Measurements from ENCODE around the gene RAE1. TPM values are rescaled to one million over a fixed set of nuclear protein-coding genes. Genes with fewer than 3 reads are reported as not detected.

The RAE1 gene
- total and polyA plus RNA-seq, 3 donors from 2014 or later = 111 to 292 (median 157) TPM

DNA sequence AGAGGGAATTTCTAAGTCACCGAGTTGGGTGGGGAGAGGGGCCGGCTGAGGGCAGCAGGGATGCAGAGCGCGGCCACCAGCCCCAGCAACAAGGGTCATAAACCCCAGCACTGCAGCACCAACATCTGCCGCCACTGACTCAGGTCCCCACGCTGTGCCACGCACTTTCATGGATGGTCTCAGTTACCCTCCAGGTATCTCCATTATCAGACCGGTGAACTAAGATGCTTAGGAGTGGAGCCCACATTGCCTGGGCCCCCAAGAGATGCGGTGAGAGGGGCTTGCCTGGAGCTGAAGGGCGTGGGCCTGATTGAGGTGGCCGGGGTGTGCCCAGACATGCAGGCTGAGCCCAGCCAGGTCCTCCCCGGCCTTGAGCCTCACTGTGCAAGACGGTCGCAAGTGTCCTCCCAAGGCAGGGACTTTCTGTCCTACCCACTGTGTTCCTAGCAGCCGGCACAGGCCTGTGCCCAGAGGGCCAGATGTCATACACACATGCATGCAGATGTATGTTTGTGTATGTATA lies 59.4 kb downstream of the RAE1 start:
- TF ChIP-seq POLR2A (IDR thresholded peaks at IDR 0.05) = no peak
- TF ChIP-seq, protein P1, sequence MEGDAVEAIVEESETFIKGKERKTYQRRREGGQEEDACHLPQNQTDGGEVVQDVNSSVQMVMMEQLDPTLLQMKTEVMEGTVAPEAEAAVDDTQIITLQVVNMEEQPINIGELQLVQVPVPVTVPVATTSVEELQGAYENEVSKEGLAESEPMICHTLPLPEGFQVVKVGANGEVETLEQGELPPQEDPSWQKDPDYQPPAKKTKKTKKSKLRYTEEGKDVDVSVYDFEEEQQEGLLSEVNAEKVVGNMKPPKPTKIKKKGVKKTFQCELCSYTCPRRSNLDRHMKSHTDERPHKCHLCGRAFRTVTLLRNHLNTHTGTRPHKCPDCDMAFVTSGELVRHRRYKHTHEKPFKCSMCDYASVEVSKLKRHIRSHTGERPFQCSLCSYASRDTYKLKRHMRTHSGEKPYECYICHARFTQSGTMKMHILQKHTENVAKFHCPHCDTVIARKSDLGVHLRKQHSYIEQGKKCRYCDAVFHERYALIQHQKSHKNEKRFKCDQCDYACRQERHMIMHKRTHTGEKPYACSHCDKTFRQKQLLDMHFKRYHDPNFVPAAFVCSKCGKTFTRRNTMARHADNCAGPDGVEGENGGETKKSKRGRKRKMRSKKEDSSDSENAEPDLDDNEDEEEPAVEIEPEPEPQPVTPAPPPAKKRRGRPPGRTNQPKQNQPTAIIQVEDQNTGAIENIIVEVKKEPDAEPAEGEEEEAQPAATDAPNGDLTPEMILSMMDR (IDR thresholded peaks at IDR 0.05) = no peak
- intact Hi-C loops (cut with DNase I; ENCODE audit: low total_unique reads) = no loop called here
- Histone ChIP-seq H3K27ac (no peak overlapping the region), H3K4me1 (peaks cover 46% of the 10 kb centered on the region), H3K9me3 (no peaks in the 10 kb centered on the region), H3K36me3 (ENCODE audit: low read depth, missing control alignments) (no peaks in the 10 kb centered on the region), H3K27me3 (no peaks in the 10 kb centered on the region), H3K4me3 (no peak overlapping the region)
- DNase-seq = no peak
- WGBS, 2 donors = 64 to 74% methylated on average over 10 to 15 of the region's 15 CpGs

DNA sequence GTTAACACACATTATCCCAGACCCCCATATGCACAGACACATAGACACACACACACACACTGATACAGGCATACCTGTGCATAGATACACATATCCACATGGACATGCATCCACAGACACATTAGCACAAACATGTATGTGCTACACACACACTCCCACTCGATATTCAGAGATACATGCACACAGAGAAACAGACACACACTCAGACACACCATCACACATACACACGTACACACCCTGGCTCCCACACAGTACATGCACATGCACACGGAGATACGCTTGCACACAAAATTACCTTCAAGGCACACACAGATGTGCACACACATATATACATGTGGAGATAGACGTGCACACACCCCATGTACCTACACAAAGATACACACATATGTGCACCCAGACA lies 59.9 kb downstream of the RAE1 start:
- intact Hi-C loops (cut with DNase I; ENCODE audit: low total_unique reads) = no loop called here
- H3K4me1 ChIP-seq = peaks cover 46% of the 10 kb centered on the region
- H3K36me3 ChIP-seq (ENCODE audit: low read depth, missing control alignments) = no peaks in the 10 kb centered on the region
- no peak overlapping the region for H3K4me3 ChIP-seq
- no peaks in the 10 kb centered on the region for H3K27me3 ChIP-seq
- TF ChIP-seq POLR2A (IDR thresholded peaks at IDR 0.05) = no peak
- TF ChIP-seq, protein P1 (IDR thresholded peaks at IDR 0.05) = no peak
- no peak overlapping the region for H3K27ac ChIP-seq
- WGBS, 2 donors = 79% methylated on average over 5 of the region's 5 CpGs
- no peak for DNase-seq
- no peaks in the 10 kb centered on the region for H3K9me3 ChIP-seq

DNA sequence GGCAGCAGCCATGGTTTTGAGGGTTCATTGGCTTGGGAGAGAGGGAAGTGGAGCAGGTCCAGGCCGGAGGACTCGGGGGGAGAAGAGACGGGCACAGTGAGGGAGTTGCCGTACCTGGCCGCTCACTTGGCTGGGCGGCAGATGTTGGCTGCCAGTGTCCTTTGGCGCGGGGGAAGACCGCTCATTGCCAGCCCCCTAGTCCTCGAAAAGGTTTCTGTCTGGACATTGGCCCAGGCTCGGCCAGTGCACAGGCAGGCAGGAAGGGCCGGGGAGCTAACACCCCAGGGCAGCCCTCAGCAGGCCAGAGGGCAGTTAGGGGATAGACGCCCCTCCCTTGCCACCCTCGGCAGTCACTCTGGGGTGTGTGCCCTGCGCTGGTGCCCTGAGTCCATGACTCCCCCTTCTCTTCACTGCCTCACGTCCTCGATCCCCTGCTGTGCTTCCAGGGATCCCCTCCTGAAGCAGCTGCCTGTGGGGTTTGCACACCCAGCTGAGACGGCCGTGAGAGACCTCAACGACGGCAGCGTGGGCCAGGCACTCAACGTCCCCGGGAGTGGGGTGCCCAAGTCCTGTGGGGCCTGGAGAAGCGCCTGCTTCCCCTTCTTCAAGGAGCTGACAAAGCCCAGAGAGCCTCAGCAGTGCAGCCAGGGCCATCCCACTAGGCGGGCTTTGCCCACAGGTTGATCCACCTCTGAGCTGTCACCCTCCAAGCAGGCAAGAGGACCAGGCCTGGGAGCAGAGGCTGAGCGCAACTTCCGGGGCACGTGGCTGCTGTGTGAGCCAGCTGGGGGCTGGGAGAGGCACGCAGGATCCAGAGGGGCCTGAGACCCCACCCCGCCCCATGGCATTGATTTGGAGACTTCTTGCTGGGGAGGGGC lies 60.6 kb downstream of the RAE1 start:
- intact Hi-C loops (cut with DNase I; ENCODE audit: low total_unique reads) = no loop called here
- Histone ChIP-seq H3K27ac (peak overlapping the region in 1 of 2 donors; percentile 10), H3K4me1 (peaks cover 54% of the 10 kb centered on the region), H3K36me3 (ENCODE audit: low read depth, missing control alignments) (no peaks in the 10 kb centered on the region), H3K27me3 (no peaks in the 10 kb centered on the region), H3K9me3 (no peaks in the 10 kb centered on the region), H3K4me3 (no peak overlapping the region)
- TF ChIP-seq POLR2A (IDR thresholded peaks at IDR 0.05) = no peak
- TF ChIP-seq, protein P1 (IDR thresholded peaks at IDR 0.05) = no peak
- 69 to 81% methylated on average over 8 to 31 of the region's 31 CpGs for WGBS, 2 donors
- no peak for DNase-seq

DNA sequence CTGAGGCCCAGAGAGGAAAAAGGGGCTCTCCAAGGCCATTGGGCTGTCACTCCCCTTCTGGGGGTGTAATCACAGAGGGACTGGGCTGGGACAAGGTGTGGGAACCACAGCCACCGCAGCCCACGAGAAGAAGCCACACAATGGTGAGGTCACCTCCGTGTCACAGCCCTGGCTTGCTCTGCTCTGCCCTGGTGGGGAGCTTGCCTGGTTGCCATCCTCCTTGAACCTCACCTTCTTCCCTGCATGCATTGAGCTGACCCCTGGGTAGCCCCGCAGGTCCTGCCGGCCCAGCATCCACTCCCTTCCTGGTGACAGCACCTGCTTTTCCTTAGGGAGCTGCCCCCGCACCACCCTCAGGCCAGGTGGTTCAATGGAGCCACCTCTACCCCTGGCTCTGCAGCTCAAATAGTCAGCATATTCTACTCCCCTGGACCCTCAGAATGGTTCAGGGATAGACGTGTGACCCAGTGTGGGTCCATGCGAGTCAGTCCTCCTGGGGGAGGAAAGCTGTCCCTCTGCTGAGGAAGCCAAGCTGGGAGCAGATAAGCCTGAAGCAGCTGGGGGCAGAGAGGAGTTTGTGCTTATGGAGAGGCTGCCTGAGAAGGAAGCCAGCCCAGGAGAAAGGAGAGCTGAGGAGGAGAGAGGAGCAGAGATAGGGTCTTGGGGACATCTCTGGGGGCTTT lies 61.4 kb downstream of the RAE1 start:
- H3K4me3 ChIP-seq = no peak overlapping the region
- TF ChIP-seq POLR2A (IDR thresholded peaks at IDR 0.05) = no peak
- TF ChIP-seq, protein P1 (IDR thresholded peaks at IDR 0.05) = no peak
- DNase-seq = peak; percentile 68
- no peaks in the 10 kb centered on the region for H3K9me3 ChIP-seq
- WGBS, 2 donors = 67 to 76% methylated on average over 5 to 8 of the region's 8 CpGs
- intact Hi-C loops (cut with DNase I; ENCODE audit: low total_unique reads) = no loop called here
- H3K4me1 ChIP-seq = peaks cover 54% of the 10 kb centered on the region
- no peak overlapping the region for H3K27ac ChIP-seq
- no peaks in the 10 kb centered on the region for H3K27me3 ChIP-seq
- no peaks in the 10 kb centered on the region for H3K36me3 ChIP-seq (ENCODE audit: low read depth, missing control alignments)

Measured in testis (tissue), 3 donors.